Activated gamma-delta T cell treated with anti-CD3 and anti-CD28 coated beads, Interleukin-2, amount 50 U/mL, for 16 hours (primary cell): ENCODE results near the gene KPNA1.
"Not testable (repeated sequence)": the region's sequence is repeated elsewhere in the genome, so short reads cannot be mapped to it uniquely, and the experiment has no call there.

Source experiments
- DNase-seq: peaks from one replicate; pipeline ENCODE4 v3.0.0-alpha.2; 2020; ENCODE audit warnings: low read depth

KPNA1 gene

DNA sequence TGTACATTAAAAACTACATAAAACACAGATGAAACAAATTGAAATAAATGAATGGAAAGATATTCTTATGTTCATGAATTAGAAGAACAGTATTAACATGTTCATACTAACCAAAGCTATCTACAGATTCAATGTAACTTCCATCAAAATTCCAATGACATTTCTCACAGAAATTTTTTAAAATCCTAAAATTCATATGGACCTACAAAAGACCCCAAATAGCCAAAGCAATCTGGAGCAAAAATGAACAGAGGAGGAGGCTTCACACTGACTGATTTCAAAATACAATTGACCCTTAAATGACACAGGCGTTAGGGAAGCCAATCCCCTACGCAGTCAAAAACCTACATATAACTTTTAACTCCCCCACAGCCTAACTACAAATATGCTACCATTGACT, 39.4 kb downstream of the KPNA1 start:
- DNase-seq: no peak

DNA sequence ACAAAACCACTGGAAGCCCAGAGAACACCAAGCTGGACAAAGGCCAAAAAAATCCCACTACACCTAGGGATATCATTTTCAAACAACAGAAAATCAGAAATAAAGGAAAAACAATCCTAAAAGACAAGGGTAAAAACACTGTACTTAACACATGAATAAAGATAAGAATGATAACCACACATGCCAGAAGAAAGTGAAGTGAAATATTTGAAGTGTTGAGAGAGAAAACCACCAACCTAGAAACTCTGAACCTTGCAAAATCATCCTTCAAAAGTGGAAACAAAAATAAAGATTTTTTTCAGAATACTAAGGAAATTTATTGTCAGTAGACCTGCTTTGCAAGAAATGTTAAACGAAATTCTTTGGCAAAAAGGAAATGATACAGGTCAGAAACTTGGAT, 45.1 kb downstream of the KPNA1 start:
- DNase-seq: no peak

DNA sequence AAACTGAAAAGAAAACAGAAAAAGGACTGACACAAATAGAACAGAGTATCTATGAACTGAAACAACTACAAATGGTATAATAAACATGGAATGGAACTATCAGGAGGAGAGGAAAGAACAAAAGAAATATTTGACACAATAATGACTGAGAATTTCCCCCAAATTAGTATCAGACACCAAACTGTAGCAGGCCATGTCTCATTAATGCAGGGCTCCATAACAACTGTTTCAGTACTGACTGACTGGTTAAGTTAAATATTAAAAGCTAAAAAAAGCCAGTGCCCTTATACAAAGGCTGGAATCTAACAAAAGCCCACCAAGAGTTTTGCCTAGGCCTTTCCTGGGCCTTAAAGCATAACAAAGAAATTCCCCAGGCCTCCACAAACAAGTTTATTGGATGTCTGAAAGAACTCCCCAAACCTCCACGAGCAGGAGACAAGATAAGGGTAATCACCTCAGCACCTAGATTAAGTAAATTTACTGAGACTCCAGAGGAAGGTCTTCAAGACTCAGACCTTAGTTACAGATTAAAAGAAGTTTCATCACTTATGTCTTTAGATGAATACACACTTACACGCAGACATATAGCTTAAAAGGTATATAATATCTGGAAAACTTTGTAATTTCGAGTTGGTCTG, 45.7 kb downstream of the KPNA1 start:
- DNase-seq: no peak

DNA sequence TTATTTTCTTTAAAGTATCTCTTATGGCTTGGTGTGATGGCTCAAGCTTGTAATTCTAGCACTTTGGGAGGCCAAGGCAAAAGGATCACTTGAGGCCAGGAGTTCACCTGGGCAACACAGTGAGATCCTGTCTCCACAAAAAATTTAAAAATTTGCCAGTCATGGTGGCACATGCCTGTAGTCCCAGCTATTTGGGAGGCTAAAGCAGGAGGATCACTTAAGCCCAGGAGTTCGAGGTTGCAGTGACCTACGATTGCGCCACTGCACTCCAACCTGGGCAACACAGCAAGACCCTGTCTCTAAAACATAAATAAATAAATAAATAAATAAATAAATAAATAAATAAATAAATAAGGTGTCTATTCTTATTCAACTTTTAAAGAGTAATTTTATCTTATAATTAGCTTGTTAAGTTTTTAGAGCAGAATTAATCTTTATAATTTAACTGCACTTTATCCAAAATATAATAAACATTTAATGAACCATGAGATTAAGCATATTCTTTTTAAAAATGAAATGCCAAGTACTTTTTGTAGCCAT, 48.0 kb downstream of the KPNA1 start:
- DNase-seq: no peak

DNA sequence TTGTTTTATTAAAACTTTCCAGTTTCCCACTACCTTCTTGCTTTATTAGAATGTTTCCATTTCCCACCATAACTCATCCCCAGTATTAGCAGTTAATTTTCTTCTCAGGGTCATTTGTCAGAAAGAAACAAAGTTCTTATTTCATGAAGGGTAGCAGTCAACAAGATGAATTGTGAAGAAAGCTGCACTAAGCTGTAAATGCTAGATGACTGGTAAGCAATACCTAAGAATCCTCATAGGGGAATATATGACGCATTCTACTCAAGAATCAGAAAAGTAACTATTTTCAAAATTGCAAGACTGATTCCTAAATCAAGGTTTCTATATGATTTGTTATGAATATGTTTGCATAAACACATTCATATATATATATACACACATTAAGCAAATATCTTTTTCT, 50.1 kb downstream of the KPNA1 start:
- DNase-seq: no peak

- DNase-seq: no peak
Observed at GRCh38 chr3:122462406-122462805, 52.3 kb downstream of the KPNA1 start.

- no peak for DNase-seq
Observed at GRCh38 chr3:122461806-122462205, 52.9 kb downstream of the KPNA1 start.

DNA sequence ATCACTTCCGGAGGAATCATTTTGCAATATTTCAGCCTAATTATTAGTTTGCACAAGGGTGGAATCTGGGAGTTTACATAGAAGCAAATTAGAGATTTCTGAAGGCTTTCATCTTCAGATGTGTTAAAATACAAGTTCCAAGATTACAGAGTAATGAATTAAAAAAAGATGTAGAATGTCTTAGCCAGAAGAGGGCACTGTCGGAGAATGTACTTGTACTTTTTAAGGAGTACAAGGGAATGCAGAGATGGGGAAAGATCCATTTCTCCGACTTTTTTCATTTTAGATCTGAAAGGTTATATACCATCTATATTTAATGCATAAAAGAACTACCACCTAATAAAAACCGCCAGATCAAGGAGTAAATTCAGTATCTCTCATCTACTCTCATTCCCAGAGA, 55.7 kb downstream of the KPNA1 start:
- no peak for DNase-seq

- DNase-seq: no peak
Observed at GRCh38 chr3:122457706-122458105, 57.0 kb downstream of the KPNA1 start.

DNA sequence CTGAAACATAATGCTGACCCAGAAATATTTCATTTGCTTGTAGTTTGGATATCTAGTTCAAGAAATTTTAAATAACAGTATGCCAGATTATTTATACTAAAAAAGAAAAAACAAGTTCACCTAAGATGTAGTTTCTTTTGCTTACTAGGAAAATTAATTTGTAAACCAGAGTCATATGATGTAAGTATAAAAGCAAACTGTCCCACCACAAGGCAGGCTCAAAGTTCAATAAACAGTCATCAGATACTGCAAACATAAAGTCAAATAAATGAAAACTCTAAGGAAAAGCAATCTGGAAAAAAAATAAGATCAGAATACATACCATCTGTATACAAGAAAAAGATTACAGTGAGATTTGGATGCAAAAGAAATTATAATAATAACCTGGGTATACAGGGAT, 58.7 kb downstream of the KPNA1 start:
- no peak for DNase-seq

- no peak for DNase-seq
Observed at GRCh38 chr3:122451371-122451770, 63.4 kb downstream of the KPNA1 start.

- not testable (repeated sequence) for DNase-seq
Observed at GRCh38 chr3:122448218-122448617, 66.5 kb downstream of the KPNA1 start.

DNA sequence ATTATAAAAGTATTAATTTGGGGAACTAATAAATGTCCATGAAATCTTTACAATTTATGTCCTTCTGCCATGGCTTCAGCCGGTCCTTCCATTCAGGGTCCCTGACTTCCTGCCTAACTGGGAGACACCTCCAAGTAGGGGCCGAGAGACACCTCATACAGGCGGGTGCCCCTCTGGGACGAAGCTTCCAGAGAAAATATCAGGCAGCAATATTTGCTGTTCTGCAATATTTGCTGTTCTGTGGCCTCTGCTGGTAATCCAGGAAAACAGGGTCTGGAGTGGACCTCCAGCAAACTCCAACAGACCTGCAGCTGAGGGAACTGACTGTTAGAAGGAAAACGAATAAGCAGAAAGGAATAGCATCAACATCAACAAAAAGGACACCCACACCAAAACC, 70.2 kb downstream of the KPNA1 start:
- not testable (repeated sequence) for DNase-seq

- not testable (repeated sequence) for DNase-seq
Observed at GRCh38 chr3:122443762-122444490, 70.8 kb downstream of the KPNA1 start.

DNA sequence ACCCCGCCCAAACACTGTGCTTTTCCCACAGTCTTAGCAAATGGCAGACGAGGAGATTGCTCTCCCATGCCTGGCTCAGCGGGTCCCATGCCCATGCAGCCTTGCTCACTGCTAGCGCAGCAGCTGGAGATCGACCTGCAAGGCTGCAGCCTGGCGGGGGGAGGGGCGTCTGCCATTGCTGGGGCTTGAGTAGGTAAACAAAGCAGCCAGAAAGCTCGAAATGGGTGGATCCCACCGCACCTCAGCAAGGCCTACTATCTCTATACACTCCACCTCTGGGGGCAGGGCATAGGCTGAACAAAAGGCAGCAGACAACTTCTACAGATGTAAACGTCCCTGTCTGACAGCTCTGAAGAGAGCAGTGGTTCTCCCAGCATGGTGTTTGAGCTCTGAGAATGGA, 71.6 kb downstream of the KPNA1 start:
- no peak for DNase-seq

- DNase-seq: no peak
Observed at GRCh38 chr3:122435950-122436349, 78.8 kb downstream of the KPNA1 start.

- no peak for DNase-seq
Observed at GRCh38 chr3:122430371-122430770, 84.4 kb downstream of the KPNA1 start.

GRCh38 chr3:122427857-122428471, 86.8 kb downstream of the KPNA1 start:
- no peak for DNase-seq

DNA sequence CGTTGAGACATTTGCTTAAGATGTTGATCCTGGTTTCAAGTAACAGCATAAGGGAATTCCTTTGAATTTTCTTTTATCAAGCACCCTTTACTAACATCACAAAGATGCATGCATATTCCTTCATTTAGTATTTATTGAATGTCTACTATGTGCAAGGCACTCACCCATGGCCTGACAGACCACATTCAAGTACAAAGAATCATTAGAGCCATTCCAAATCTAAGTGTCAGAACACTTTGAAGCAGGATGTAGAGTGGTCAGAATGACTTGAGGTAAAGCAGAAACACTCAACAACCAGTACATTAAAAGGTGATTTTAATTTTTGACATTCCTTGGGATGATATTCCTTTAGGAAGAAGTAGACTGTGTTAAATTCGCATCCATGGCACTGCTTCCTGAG, 92.9 kb downstream of the KPNA1 start:
- no peak for DNase-seq

DNA sequence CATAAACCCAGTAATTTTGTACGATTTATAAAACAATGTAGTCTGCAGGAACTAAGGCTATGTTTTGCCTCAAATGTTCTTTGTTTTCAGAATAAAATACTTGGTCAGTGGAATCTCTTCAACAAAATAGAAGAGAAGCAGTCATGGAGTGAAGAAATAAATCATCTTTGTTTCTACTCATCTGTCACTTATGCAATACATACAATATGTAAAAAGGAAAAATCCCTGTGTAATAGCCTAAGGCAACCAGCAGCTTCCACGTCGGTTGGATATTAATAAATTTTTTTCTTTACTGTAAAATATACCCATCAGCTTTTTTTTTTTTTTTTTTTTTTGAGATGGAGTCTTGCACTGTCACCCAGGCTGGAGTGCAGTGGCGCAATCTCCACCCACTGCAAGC, 93.6 kb downstream of the KPNA1 start:
- DNase-seq: no peak

DNA sequence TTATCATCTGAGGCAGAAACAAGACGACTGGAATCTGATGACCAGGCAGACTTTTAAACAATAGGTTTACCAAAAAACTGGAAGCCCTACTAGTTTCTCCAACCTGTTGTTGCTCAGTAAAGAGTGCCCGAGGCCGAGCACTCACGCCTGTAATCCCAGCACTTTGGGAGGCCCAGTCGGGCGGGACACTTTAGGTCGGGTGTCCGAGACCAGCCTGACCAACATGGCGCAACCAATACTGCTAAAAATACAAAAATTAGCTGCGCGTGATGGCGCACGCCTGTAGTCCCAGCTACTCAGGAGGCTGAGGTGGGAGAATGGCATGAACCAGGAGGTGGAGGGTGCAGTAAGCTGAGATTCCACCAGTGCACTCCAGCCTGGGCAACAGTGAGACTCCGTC, 97.8 kb downstream of the KPNA1 start:
- DNase-seq: no peak

- peak; percentile 98 for DNase-seq
Observed at GRCh38 chr3:122415762-122416654, 98.7 kb downstream of the KPNA1 start, which contains the start of gene WDR5B. WDR5B (minus strand) TSS chr3:122416062; CDS start chr3:122415528, 534 bp downstream.
